NOMO-1 (cell line): ENCODE results near the gene CDKAL1.

ENCODE experiments used
- DNase-seq, 2 experiments: peaks; one replicate each; lab custom pipeline; 2025; ENCODE audit not compliant: unreplicated experiment in 2 of 2; lab: John Stamatoyannopoulos, UW

CDKAL1 gene

GRCh38 chr6:20861481-20861880 is 327.2 kb downstream of the CDKAL1 start:
- no peak for DNase-seq

DNA sequence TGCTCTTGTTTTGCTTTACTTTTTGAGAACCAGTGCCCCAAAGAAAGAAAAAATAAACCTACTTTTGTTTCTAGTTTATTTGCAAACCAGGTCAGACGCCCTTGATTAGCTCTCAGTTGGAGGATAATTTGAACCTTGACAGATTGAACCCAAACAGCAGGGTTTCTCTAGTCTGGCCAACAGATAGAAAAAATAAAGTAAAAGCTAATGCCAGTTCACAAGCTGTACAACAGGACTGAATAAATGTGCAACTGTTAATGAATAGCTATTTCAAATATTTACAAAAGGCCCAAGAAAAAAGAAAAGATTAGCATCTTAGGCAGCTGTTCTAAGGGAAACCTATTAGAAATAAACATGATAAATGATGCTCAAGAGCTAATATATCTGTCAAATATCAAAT is 331.8 kb downstream of the CDKAL1 start:
- DNase-seq = no peak

DNA sequence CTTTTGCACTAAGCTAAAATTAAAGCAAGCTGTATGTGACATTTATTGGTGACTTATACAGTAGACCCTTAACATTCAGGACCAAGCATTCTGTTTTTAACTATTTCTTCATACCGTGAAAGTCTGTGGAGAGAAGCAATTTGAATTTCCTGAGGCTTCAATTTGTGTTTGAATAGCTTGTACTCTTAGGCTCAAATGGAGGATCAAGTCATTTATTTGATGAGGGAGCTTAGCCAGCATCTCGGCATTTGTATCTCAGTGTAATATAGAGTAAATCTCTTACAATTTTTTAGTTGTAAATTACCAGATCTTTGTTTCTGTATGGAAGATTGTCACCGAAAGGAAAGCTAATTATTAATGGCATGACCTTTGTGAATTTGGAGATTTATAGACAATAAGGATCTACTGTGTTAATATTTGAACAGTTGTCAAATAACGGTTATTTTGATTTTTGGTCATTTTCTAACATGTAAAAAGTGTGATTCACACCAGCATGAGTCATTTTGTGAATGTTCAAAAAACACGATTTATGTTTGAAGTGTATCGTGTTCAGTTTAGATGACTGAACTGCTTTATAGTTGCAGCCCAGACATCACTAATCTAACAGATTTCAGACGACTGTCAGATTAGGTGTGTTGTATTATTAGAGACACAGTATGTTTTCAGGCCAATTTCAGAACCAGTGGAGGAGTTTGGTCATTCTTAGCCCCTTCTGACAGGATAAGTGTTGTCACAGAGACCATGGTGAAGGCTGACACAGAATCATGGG is 332.9 kb downstream of the CDKAL1 start:
- no peak for DNase-seq

GRCh38 chr6:20868397-20869096 is 334.3 kb downstream of the CDKAL1 start:
- no peak for DNase-seq

DNA sequence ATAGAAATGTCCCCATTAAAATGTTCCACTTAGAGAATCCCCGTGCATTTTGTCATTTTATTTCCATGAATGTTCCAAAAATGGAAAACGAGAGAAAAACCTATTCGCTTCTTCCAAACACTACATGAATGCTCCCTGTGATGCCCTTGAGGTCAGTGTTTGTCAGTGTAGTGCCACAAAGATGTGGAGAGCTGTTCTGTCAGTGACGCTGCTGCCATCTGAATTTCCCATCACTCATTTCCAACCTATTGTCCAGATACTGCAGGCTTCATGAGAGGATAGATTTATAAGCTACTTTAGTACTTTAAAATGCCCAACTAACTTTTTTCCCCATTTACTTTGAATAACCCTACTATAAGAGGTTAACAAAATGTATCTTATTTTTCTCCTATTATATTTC is 335.8 kb downstream of the CDKAL1 start:
- no peak for DNase-seq

- no peak for DNase-seq
These were observed 336.2 kb downstream of the CDKAL1 start for GRCh38 chr6:20870493-20870892.

GRCh38 chr6:20873425-20874190 is 339.4 kb downstream of the CDKAL1 start:
- DNase-seq = no peak

- DNase-seq = no peak
These were observed 341.2 kb downstream of the CDKAL1 start for GRCh38 chr6:20875369-20875963.

DNA sequence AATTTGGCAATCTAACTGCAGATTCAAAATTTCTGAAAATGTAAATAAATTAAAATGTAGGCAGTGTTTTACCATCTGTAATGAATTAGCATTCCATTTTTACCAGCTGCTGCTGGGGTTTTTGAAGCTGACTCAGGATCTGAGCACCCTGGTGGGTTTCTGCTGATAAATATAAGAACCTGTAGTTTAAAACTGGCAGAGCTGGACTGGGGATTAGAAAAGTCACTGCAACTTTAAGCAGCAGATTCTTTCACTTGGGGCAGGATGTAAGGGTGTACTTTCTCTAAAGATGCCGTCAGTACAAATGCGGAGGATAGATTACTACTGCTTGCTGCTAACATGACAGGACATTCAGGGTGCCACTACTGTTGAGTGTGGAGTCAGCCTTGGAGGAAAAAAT is 341.8 kb downstream of the CDKAL1 start:
- DNase-seq = no peak

DNA sequence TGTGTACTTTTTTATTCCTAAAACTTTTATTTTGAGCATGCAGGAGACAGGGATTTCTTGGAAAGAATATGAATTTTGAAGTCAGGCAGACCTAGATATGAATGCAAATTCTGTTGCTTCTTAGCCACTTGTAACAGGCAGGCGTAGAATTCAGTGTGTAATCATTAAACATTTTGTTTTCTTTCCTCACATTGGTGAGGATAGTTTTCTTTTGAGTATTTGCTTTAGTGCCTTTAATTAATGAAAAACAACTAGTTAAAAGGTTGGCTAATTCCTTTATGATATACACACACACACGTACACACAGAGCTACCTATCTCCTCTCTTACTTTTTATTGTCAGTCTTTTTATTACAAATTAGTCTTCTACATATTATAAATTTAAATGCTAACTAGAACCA is 342.3 kb downstream of the CDKAL1 start:
- DNase-seq = no peak

DNA sequence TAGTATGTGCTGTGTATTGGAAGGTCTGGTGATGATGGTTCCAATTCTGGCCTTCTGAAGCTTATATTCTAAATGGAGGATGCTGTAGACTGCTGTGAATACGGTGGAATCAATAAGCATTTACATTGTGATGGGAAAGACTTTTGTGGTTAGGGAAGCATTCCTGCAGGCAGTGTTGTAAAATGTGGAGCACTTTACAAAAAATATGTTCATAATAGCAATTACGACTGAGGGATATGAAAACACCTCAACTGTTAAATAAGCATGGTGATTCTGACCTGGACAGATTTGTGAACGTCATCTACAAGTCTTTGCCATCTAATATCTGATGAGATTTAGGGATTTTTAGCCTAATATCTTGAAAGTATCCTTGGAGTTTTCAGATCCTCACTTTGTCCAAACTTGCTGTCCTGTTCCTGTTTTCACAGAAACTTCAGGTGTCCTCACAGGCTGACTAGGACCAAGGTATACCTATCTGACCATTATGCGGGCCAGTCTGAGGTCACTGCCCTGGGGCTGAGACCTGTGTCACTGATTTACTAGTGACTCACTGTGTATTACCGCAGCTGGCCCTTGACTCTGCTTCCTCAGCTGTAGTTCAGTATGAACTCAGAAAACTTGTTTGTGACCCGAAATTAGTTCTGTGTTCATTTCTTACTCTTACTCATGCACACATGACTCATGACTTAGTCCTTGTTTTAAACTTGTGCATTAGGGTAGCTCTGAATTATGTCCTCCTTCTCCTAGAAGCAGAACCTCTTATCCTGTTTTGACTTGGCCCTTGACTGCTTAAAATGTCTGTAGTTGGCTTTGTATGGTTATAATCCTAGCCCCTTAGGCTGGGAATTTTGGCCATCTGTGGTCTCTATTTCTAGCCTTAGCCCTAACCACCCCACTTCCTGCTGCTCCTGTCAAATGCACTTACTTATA is 343.0 kb downstream of the CDKAL1 start:
- peak; percentile 2 to 56 for DNase-seq

DNA sequence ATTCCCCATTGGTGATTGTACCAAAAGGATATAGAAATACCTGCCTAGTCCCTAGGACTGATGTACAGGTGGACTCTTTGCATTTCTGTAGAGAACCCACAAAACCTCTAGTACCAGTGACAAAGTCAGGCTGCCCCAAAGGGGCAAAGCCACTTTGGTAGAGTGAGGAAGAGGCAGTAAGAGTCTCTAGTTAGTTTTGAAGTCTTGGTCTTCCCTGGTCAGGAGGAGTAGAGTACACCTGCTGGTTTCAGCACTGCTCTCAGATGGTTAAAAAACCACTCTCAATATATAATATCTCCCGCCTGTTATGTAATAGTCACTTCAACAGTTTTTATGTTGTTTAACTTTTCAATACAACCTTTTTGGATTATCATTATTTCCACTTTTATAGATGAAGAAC is 344.9 kb downstream of the CDKAL1 start:
- DNase-seq = no peak

DNA sequence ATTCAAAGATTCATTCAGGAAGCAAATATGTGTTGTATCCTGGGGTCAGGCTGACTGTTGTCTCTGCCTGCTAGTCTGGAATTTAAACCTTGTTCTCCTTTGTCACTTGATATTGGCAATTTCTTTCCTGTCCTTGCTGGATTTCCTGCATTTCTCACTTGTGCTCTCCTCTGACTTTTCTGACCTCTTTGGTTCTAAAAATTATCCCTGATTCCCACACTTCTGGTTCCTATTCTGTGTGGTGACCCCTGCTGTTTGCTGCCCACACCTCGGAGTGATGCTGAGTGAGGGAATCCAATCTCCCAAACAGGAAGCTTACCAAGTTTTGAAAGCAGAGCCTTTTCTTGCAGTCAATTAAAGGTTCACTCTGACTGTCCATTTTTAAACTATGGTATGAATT is 345.3 kb downstream of the CDKAL1 start:
- no peak for DNase-seq

DNA sequence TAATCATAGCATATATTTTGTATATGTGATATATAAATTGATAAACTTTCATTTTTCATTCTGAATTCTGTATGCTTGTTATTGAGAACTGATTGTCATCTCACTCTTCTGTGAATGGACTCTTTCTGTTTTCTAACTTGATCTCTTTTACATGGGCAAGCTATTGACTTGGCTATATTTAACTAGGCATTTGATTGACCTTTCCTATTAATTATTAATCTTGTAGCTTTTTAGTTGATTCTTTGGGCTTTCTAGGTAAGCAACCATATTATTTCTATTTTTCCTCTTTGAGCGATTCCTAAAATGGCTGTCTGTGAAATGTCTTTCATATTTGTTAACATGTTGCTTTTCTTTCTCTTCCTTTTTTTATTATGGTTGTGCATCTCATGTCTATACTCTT is 347.1 kb downstream of the CDKAL1 start:
- DNase-seq = no peak

DNA sequence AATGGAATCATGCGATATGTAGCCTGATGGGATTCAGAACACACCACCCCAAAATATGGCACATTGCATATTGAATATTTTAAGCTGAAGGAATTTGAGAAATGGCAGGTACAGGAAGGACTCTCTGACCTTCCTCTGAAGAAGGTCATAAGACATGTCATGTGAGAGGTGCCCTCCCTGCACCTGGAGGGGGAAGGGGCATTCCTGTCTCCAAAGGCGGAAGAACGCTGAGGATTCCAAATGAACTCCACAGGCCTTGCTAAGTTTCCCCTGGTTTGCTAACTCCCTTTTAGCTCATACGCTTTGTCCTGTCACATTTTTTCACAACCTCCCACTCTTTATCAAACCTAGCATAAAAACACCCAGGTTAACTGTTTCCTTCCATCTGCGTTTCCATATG is 347.8 kb downstream of the CDKAL1 start:
- DNase-seq = no peak

GRCh38 chr6:20885076-20885475 is 350.8 kb downstream of the CDKAL1 start:
- no peak for DNase-seq

GRCh38 chr6:20891161-20891560 is 356.9 kb downstream of the CDKAL1 start:
- DNase-seq = no peak

DNA sequence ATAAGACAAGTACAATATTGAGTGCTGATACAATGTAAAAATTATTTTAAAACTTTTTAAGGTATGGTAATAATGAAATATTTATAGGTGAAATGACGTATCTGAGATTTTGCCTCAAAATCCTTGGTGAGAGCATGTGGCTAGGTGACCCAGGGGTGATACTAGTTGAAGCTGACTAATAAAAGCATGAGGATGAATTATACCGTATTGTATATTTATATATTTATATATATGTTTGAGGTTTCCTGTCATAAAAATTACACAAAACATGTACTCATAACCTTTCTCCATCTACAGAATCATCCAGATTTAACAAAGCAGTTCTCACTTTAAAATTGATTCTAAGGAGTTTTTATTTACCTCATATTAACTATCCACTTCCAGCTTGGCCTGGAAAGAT is 358.1 kb downstream of the CDKAL1 start:
- DNase-seq = no peak

DNA sequence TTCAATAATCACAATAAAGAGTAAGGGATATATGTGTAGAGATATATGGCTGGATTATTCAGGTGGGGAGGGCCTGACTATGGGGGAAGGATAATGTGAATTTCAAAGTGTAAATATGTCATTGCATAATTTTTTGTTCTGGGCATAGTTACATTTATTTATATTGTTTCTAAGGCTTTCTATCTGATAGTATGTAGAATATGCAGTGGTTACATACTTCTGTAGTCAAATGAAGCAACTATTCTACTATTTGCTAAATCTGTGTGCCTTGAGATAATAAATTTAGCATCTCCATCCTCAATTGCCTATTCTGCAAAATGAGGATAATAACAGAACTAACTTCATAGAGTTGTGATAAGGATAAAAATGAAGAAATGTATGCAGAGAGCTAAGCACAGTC is 359.2 kb downstream of the CDKAL1 start:
- DNase-seq = no peak
